RPMI8226 (cell line): ENCODE data around the gene ARHGAP45.

Experiments used
- DNase-seq: peaks from one replicate; pipeline ENCODE4 v3.0.0-alpha.2; 2015

ARHGAP45 gene

DNA sequence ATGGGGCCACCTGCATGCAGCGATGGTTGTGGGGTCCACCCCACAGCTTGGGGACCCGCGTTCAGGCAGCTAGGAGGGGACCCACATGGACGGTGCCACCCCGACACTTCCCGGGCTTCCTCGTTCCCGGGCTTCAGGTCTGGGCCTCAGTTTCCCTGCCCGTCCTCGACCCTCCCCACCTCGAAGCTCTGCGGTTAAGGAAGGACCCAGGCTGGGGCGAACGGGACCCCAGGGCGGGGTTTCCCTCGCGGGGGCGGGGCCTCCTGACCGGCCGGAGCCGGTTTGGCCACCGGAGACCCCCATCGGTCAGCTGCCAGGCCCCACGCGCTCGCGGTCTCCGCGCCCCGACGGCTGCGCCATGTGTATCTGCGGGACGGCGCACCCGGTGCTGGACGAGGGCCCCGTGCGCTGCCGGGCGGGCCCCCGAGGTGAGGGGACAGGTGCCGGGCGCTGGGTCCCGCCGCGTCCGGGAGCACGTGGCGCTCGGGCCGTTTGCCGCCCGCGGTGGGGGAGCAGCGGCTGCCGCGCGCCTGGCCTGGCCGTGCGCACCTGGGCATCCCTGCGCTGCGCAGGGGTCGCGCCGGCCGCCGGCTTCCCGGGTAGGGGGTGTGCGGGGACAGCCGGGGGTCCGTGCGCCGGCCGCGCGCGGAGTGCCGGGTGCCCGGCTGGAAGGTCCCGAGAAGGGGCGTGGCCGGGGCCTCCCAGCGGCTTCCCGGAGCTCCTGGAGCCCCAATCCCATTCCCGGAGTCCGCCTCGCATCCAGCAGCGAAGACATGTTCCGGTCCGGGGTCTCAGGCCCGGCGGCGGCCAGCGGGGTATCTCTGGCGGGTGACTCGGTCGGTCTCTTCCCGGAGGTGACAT, 4.2 kb downstream of the ARHGAP45 start:
- no peak for DNase-seq

- DNase-seq = no peak
Observed at GRCh38 chr19:1072371-1073015, 5.5 kb downstream of the ARHGAP45 start.

DNA sequence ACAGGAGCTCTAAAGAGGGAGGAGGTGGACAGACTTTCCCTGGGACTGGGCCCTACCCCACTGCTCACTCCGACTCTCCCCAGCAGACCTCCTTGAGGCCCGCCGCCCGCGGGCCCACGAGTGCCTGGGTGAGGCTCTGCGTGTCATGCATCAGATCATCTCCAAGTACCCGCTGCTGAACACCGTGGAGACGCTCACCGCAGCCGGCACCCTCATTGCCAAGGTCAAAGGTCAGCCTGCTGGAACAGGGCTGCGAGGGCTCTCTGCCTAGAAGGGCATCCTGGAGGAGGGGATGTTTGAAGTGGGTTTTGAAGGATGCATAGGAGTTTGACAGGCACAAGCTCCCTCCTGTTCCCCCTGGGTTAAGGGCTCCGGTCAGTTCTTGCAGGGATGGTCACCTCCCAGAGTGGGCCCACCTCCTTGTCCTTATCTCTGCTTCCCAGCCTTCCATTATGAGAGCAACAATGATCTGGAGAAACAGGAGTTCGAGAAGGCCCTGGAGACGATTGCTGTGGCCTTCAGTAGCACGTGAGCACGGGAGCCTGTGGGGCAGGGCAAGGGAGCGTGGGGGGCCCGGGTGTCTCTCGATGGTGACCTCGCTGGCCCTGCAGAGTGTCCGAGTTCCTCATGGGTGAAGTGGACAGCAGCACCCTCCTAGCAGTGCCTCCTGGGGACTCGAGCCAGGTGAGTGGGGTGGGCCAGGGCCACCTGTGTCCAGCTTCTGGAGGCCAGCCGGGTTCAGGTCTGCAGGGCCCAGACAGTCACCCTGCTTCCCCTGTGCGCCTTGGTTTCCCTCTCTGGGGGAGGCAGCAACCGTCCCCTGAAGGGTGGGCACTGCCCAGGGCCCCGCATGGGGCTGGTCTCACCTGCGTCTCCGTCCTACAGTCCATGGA, 6.3 kb downstream of the ARHGAP45 start:
- DNase-seq = no peak

DNA sequence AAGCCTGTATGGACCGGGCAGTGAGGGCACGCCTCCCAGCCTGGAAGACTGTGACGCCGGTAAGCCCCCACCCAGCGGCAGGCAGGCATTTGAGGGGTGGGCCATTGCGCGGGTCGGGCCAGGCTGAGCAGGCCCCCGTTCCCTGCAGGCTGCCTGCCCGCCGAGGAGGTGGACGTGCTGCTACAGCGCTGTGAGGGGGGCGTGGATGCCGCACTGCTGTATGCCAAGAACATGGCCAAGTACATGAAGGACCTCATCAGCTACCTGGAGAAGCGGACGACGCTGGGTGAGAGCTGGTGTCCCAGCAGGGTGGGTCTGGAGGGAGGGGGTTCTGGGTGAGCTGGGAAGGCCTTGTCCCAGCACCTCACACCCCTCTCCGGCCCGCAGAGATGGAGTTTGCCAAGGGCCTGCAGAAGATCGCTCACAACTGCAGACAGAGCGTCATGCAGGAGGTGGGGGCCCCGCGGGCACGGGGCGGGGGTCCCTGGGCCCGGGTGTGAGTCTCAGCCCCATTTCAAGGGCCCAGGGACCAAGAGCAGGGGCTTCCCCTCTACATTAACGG, 7.1 kb downstream of the ARHGAP45 start:
- DNase-seq = no peak

GRCh38 chr19:1074544-1075283, 7.7 kb downstream of the ARHGAP45 start:
- peak; percentile 96 for DNase-seq

- no peak for DNase-seq
Observed at GRCh38 chr19:1076046-1076386, 9.0 kb downstream of the ARHGAP45 start.

DNA sequence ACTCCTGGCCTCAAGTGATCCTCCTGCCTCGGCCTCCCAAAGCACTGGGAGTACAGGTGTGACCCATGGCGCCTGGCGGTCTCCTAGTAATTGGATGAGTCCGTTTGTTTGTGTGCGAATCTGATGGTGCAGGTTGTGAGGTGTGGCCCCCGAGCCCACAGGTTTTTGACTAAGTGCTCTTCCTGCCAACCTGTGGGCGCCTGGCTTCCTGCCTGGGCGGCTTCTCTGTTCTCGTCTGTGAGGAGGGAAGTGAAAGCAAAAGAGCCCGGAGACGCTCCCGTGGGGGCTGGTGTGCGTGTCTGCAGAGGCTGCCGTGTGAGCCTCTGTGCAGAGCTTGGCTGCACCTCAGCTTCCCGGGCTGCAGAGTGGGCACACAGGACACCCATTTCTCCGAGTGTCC, 10.0 kb downstream of the ARHGAP45 start:
- DNase-seq = peak; percentile 97

DNA sequence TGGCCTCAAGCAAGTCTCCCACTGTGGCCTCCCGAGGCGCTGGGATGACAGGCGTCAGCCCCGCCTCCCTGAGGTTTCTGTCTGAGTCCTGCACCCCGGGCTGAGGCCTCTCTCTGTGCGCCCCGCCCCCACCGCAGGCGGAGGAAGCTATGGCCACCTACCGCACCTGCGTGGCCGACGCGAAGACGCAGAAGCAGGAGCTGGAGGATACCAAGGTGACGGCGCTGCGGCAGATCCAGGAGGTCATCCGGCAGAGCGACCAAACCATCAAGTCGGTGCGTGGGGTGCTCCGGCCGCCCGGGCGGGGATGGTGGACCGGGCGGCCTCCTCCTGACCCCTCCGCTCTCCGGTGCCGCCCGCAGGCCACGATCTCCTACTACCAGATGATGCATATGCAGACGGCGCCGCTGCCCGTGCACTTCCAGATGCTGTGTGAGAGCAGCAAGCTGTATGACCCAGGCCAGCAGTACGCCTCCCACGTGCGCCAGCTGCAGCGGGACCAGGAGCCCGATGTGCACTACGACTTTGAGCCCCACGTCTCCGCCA, 12.7 kb downstream of the ARHGAP45 start:
- no peak for DNase-seq

GRCh38 chr19:1080360-1081161, 13.6 kb downstream of the ARHGAP45 start:
- no peak for DNase-seq

- no peak for DNase-seq
Observed at GRCh38 chr19:1081301-1082164, 14.6 kb downstream of the ARHGAP45 start.

DNA sequence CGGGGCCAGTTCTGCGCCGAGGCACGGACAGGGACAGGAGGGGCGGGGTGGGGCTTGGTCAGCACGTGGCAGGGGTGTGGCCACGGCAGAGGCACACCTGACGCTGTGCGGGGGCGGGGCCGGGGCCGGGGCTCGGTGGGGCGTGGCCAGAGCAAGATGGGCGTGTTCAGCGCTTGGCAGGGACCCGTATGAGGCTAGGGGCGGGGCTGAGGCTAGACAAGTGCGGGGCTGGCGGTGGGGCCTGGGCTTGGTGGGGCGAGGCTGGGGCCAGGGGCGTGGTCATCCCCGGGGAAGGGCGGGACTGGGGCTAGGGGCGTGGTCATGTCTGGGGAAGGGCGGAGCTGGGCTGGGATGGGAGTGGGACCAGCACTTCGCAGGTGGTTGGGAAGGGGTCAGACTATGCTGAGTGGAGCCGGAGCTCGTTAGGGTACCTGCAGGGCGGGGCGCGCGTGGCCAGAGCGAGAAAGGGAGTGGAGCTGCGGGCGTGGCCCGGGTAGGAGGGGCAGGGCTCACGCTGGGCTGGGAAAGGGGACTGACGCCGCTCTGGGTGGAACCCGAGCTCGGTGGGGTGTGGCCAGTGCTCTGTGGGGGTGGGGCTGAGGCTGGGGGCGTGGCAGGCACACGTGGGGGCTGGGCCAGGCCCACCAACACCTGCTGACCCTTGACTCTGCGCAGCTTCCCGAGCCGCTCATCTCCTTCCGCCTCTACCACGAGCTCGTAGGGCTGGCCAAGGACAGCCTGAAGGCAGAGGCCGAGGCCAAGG, 15.4 kb downstream of the ARHGAP45 start:
- DNase-seq = peak; percentile 30

DNA sequence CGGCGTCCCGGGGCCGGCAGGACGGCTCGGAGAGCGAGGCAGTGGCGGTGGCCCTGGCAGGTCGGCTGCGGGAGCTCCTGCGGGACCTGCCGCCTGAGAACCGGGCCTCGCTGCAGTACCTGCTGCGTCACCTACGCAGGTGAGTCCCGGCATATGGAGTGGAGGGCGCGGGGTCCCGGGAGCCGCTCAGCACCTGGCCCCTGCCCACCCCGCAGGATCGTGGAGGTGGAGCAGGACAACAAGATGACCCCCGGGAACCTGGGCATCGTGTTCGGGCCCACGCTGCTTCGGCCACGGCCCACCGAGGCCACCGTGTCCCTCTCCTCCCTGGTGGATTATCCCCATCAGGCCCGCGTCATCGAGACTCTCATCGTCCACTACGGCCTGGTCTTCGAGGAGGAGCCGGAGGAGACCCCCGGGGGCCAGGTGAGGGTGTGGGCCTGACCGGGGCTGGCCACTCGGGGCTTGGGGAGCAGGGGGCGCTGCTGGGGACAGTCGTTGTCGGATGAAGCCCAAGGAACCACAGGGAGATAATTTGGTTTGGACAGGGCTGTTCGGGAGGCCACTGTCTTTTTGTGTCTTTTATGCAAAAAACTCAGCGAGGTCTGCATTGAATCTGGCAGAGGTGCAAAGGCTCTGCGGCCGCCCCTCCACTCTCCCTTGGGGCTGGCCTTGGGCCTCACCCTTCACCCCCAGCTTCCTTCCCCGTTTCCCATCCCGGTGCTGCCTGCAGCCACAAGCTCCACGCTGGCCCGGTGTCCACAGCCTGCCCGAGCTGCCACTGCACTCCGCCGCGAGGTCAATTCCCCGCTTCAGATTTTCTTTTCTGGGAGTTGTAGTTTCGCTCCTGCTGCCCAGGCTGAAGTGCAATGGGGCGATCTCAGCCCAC, 16.2 kb downstream of the ARHGAP45 start:
- no peak for DNase-seq

DNA sequence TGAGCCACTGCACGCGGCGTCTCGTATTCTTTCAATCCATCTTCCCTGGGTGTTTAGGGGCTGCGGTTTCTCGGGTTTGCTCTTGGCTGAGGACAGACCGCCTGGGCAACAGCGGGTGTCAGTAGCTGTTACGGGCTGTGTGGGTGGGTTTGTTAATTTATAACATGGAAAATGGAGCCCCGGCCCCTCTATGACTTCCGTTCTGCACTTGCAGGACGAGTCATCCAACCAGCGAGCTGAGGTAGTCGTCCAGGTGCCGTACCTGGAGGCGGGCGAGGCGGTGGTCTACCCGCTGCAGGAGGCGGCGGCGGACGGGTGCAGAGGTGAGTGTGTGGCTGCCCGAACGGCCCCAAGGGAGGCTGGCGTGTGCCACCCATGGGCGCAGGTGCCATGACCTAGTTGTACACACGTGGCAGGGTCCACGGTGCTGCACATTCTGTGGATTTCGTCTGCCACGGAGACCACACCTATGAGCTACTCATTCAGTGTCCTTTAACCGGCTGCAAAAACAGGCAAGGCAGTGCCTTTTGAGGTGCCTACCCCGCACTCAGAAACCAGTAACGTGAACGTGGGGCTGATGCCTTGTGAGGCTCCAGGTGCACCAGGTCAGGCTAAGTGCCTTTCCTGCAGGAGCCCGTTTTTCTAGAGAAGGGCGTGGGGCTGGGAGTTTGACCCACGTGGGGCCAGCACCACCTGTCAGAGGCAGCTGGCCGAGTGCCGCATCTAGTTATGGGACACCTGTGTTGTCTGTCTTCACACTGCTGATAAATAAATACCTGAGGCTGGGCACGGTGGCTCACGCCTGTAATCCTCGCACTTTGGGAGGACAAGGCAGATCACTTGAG, 17.3 kb downstream of the ARHGAP45 start:
- no peak for DNase-seq

DNA sequence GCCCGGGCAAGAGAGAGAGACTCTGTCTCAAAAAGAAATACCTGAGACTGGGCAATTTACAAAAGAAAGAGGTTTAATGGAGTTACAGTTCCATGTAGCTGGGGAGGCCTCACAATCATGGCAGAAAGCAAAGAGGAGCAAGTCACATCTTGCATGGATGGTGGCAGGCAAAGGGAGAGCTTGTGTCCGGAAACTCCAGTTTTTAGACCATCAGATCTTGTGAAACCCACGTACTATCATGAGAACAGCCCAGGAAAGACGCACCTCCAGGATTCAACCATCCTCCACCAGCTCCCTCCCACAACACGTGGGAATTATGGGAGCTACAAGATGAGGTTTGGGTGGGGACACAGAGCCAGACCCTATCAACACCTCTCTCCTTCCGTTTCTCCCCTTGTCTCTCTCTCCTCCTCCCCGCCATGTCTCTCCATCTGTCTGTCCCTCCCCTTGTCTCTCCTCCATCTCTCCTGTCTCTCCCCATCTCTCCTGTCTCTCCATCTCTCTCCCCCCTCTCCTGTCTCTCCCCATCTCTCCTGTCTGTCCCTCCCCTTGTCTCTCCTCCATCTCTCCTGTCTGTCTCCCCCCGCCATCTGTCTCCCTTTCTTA, 18.2 kb downstream of the ARHGAP45 start:
- DNase-seq = no peak

DNA sequence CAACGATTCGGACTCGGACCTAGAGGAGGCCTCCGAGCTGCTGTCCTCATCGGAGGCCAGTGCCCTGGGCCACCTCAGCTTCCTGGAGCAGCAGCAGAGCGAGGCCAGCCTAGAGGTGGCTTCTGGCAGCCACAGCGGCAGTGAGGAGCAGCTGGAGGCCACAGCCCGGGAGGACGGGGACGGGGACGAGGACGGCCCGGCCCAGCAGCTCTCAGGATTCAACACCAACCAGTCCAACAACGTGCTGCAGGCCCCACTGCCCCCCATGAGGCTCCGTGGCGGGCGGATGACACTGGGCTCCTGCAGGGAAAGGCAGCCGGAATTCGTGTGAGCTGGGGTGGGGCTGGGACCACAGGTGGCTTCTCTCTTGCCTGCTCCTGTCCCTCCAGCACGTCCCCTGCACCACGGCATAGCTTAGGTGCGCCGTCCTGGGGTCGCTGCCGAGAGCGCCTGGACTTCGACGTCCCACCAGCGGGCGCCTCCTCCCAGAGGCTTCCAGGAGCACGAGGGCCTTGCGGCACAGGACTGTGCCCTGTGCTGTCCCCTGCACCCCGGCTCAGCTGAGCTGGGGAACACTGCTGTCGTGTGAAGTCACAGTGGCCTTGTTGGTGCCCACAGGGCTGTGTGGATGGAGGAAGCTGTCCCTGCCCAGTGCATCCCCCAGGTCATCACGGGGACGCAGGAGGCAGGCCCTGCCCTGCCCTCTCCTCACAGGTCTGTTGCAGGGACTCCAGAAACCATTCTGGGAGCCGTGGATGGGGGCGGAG, 18.9 kb downstream of the ARHGAP45 start:
- DNase-seq = no peak

DNA sequence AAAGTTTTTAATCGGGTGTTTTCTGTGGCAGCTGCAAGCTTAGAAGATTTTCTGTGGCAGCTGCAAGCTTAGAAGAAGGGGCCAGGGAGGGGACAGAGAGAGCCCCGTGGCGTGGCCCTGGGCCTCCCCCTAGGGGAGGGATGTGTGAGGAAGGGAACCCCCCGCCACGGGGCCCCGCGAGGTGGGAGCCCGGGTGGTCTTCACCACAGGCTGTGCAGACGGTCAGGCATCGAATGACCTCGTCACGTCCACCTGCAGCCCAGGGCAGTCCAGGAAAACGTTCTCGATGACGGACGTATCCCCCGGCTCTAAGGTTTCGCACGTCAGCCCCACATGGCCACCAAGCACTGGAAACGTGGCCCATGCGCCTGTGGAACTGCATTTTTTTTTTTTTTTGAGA, 19.6 kb downstream of the ARHGAP45 start:
- no peak for DNase-seq
